DOHH2 (cell line): ENCODE data around the gene WNK4.

Source experiments
- H3F3A ChIP-seq: fragments of 200-600 bp; sonication (generic), shearing (Covaris generic); 2 replicates; pipeline ENCODE4 v1.6.0; 2016; ENCODE audit warnings: antibody characterized with exemption, mild to moderate bottlenecking; ENCODE audit not compliant: control insufficient read depth, insufficient read depth
- H3K27ac ChIP-seq: fragments of 200-600 bp; sonication (generic); 2 replicates; pipeline ENCODE4 v1.5.1; 2014; ENCODE audit warnings: low read depth, mild to moderate bottlenecking, low read length, moderate library complexity
- H3K27me3 ChIP-seq: fragments of 200-600 bp; sonication (generic); 2 replicates; pipeline ENCODE4 v1.6.1; 2014; ENCODE audit warnings: mild to moderate bottlenecking, low read length, mixed read lengths; ENCODE audit not compliant: control insufficient read depth
- H3K36me3 ChIP-seq: fragments of 200-600 bp; sonication (generic); 2 replicates; pipeline ENCODE4 v1.6.1; 2014; ENCODE audit warnings: mild to moderate bottlenecking, low read length, moderate library complexity, mixed read lengths; ENCODE audit not compliant: control insufficient read depth
- H3K4me1 ChIP-seq: fragments of 200-600 bp; sonication (generic); 2 replicates; pipeline ENCODE4 v1.6.1; 2014; ENCODE audit warnings: mild to moderate bottlenecking, low read length, mixed read lengths; ENCODE audit not compliant: control insufficient read depth
- H3K4me2 ChIP-seq: fragments of 200-600 bp; sonication (generic); 2 replicates; pipeline ENCODE4 v1.6.0; 2014; ENCODE audit warnings: mild to moderate bottlenecking, low read length, moderate library complexity
- H3K4me3 ChIP-seq: fragments of 200-600 bp; sonication (generic); 2 replicates; pipeline ENCODE4 v1.5.1; 2014; ENCODE audit warnings: mild to moderate bottlenecking, low read length, mixed read lengths
- H3K79me2 ChIP-seq: fragments of 200-600 bp; sonication (generic); 2 replicates; pipeline ENCODE4 v1.6.1; 2014; ENCODE audit warnings: mild to moderate bottlenecking, low read length, mixed read lengths; ENCODE audit not compliant: control insufficient read depth
- H3K9me2 ChIP-seq: fragments of 200-600 bp; sonication (generic); replicated peaks from 2 replicates; pipeline ENCODE4 v1.6.1; 2014; ENCODE audit warnings: mild to moderate bottlenecking, low read length, mixed read lengths; ENCODE audit not compliant: control insufficient read depth
- H3K9me3 ChIP-seq: fragments of 200-600 bp; sonication (generic); 2 replicates; pipeline ENCODE4 v1.6.1; 2014; ENCODE audit warnings: antibody characterized with exemption, low read length, mixed read lengths; ENCODE audit not compliant: control insufficient read depth, insufficient read depth
- H4K20me1 ChIP-seq: fragments of 200-600 bp; sonication (generic); 2 replicates; pipeline ENCODE4 v1.6.0; 2014; ENCODE audit warnings: low read depth, mild to moderate bottlenecking, antibody characterized with exemption, low read length, moderate library complexity; ENCODE audit not compliant: control insufficient read depth, insufficient read depth
- EZH2phosphoT487 ChIP-seq: fragments of 200-600 bp; sonication (generic); IDR thresholded peaks from 2 replicates; pipeline ENCODE4 v1.6.1; 2017; ENCODE audit warnings: borderline replicate concordance, mild to moderate bottlenecking, antibody characterized with exemption, low read length, moderate library complexity, mixed read lengths
- TF ChIP-seq, protein P1 (sequence below): fragments of 200-600 bp; sonication (generic); IDR thresholded peaks from one replicate; pipeline ENCODE4 v1.5.1; 2014; ENCODE audit warnings: antibody characterized with exemption, mild to moderate bottlenecking, low read depth, low read length; ENCODE audit not compliant: poor library complexity, severe bottlenecking

WNK4 gene

DNA sequence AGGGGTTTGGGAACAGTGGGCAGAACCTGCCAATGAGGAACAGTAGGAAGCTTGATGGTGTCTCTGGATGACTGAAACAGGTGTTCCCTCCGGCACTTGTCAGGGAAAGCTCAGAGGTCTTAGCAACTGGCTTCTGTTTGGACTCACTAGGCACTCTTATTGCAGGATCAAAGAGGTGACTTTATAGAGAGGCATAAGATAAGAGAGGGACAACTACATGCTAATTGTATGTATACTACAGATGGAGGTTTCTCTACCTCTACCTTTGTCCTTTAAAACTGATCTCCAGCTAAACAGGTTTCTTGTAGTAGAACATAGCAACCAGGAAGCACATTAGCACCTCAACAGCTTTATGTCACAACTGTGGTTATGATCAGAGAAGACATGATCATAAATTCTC is 25.8 kb downstream of the WNK4 start:
- Histone ChIP-seq H3K27me3 (peaks cover 18% of the 10 kb centered on the region), H3K4me2 (no peak overlapping the region), H3K79me2 (no peaks in the 10 kb centered on the region), H3F3A (peaks cover 8% of the 10 kb centered on the region), H3K27ac (no peak overlapping the region), H3K9me3 (no peaks in the 10 kb centered on the region), H3K4me1 (no peaks in the 10 kb centered on the region), H3K9me2 (no peaks in the 10 kb centered on the region), H3K4me3 (no peak overlapping the region), H3K36me3 (peaks cover 22% of the 10 kb centered on the region), H4K20me1 (no peaks in the 10 kb centered on the region)
- no peak for TF ChIP-seq EZH2phosphoT487
- TF ChIP-seq, protein P1, sequence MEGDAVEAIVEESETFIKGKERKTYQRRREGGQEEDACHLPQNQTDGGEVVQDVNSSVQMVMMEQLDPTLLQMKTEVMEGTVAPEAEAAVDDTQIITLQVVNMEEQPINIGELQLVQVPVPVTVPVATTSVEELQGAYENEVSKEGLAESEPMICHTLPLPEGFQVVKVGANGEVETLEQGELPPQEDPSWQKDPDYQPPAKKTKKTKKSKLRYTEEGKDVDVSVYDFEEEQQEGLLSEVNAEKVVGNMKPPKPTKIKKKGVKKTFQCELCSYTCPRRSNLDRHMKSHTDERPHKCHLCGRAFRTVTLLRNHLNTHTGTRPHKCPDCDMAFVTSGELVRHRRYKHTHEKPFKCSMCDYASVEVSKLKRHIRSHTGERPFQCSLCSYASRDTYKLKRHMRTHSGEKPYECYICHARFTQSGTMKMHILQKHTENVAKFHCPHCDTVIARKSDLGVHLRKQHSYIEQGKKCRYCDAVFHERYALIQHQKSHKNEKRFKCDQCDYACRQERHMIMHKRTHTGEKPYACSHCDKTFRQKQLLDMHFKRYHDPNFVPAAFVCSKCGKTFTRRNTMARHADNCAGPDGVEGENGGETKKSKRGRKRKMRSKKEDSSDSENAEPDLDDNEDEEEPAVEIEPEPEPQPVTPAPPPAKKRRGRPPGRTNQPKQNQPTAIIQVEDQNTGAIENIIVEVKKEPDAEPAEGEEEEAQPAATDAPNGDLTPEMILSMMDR: no peak

- TF ChIP-seq EZH2phosphoT487: no peak
- TF ChIP-seq, protein P1: no peak
- H3F3A ChIP-seq: peaks cover 8% of the 10 kb centered on the region
These were observed 28.8 kb downstream of the WNK4 start for GRCh38 chr17:42809250-42809649.

GRCh38 chr17:42814633-42815399 is 34.4 kb downstream of the WNK4 start:
- Histone ChIP-seq H3K4me1 (no peaks in the 10 kb centered on the region), H3K36me3 (peaks cover 78% of the 10 kb centered on the region), H3K4me3 (no peak overlapping the region), H3K9me2 (no peaks in the 10 kb centered on the region), H3F3A (peaks cover 5% of the 10 kb centered on the region), H4K20me1 (no peaks in the 10 kb centered on the region), H3K79me2 (no peaks in the 10 kb centered on the region), H3K27ac (no peak overlapping the region), H3K27me3 (no peaks in the 10 kb centered on the region), H3K4me2 (no peak overlapping the region), H3K9me3 (no peaks in the 10 kb centered on the region)
- TF ChIP-seq EZH2phosphoT487: no peak
- TF ChIP-seq, protein P1: no peak

More at GRCh38 chr17:42809250-42809649, 28.8 kb downstream of the WNK4 start:
- Histone ChIP-seq H3K4me2 (no peak overlapping the region), H3K4me3 (no peak overlapping the region), H3K9me3 (no peaks in the 10 kb centered on the region), H4K20me1 (no peaks in the 10 kb centered on the region), H3K4me1 (no peaks in the 10 kb centered on the region), H3K79me2 (no peaks in the 10 kb centered on the region), H3K27ac (no peak overlapping the region), H3K9me2 (no peaks in the 10 kb centered on the region), H3K27me3 (no peaks in the 10 kb centered on the region), H3K36me3 (peaks cover 38% of the 10 kb centered on the region)
